Activated CD4-positive, alpha-beta T cell treated with anti-CD3 and anti-CD28 coated beads for 24 hours (primary cell): ENCODE results near the gene PTCD2.
A peak's percentile ranks its signal among the peaks of the same experiment; 100 is the strongest.
"Not testable (repeated sequence)": the region's sequence is repeated elsewhere in the genome, so short reads cannot be mapped to it uniquely, and the experiment has no call there.

Experiments
- DNase-seq, 2 donors: peaks; one replicate each; pipeline ENCODE4 v3.0.0-alpha.2; 2020; ENCODE audit warnings: low read depth in 2 of 2

The PTCD2 gene

DNA sequence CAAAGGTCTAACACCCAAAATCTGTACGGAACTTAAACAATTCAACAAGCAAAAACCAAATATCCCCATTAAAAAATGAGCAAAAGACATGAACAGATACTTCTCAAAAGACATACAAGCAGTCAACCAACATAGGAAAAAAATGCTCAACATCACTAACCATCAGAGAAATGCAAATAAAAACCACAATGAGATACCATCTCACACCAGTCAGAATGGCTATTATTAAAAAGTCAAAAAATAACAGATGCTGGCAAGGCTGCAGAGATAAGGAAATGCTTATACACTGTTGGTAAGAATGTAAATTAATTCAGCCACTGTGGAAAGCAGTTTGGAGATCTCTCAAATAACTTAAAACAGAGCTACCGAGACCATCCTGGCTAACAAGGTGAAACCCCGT is 22.0 kb upstream of the PTCD2 start:
- not testable (repeated sequence) for DNase-seq

DNA sequence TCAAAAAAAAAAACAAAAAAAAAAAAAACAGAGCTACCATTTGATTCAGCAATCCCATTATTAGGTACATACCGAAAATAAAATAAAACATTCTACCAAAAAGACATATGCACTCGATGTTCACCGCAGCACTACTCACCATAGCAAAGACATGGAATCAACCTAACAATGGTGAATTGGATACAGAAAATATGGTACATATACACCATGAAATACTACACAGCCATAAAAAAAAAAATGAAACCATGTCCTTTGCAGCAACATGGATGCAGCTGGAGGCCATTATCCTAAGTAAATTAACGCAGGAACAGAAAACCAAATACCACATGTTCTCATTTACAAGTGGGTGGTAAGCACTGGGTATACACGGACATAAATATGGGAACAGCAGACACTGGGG is 21.5 kb upstream of the PTCD2 start:
- no peak for DNase-seq

- no peak for DNase-seq
Measured at GRCh38 chr5:72300590-72301339, 19.4 kb upstream of the PTCD2 start.

GRCh38 chr5:72301557-72301956 is 18.6 kb upstream of the PTCD2 start:
- DNase-seq = no peak

DNA sequence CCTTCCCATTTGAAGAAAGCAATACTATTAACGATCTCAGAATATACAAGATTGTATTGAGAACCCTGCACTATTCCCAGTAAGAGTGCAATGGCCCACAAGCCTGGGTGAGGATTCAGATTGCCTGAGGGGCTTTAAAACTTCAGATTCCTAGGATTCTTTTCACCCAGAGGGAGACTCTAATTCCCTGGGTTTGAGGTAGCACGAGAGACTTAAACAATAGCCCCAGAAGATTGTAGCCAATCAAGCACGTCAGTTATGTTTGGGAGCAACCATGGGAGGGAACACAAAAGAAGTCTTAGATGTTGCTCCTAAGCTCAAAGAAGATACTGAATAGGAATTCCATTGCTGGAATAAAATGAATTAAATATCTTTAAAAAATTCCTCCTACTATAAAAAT is 18.0 kb upstream of the PTCD2 start:
- DNase-seq = no peak

- no peak for DNase-seq
Measured at GRCh38 chr5:72305194-72306142, 14.7 kb upstream of the PTCD2 start.

DNA sequence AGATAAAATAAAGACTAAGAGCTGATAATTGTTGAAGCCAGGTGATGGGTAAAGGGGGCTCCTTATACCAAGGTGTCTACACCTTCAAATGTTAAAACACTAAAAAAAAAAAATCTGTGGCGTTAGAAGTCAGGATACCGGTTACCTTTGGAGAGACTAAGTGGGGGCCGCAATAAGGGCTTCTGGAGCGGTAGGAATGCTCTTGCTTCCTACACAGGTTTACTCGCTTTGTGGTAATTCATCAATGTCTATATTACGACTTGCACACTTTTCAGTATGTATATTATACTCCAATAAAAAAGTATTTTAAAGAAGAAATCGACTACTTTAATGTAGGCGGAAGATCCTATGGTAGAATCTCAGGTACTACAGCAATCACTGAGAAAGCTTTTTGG is 12.6 kb upstream of the PTCD2 start:
- no peak for DNase-seq

- DNase-seq = peak; percentile 90
Measured at GRCh38 chr5:72307968-72308852, 12.0 kb upstream of the PTCD2 start.

DNA sequence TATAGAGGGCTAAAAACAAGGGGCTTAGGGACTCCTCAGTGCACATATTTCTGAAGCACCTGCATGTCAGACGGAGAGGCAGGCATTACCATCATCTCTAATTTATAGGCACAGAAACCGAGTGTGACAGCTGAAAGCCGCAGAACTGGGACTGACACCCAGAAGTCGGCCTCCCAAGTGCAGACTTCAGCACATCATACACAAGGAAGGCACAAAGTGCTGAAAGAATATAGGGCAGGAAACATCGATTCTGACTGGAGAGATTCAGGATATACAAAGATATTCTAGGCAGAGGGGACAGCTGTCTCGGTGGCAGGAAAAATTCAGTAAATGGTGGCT is 11.4 kb upstream of the PTCD2 start:
- no peak for DNase-seq

GRCh38 chr5:72313141-72313540 is 7.0 kb upstream of the PTCD2 start:
- no peak for DNase-seq

- DNase-seq = no peak
Measured at GRCh38 chr5:72314571-72315172, 5.5 kb upstream of the PTCD2 start.

- peak in 1 of 2 donors; percentile 25 for DNase-seq
Measured at GRCh38 chr5:72319435-72319975, 668 bp upstream of the PTCD2 start.

- DNase-seq = no peak
Measured at GRCh38 chr5:72324189-72324825, 4.1 kb downstream of the PTCD2 start.

- no peak for DNase-seq
Measured at GRCh38 chr5:72325566-72326305, 5.6 kb downstream of the PTCD2 start.

GRCh38 chr5:72326306-72326649 is 6.1 kb downstream of the PTCD2 start:
- no peak for DNase-seq

GRCh38 chr5:72328172-72328571 is 8.0 kb downstream of the PTCD2 start:
- DNase-seq = no peak

GRCh38 chr5:72330712-72331111 is 10.5 kb downstream of the PTCD2 start:
- no peak for DNase-seq

- DNase-seq = no peak
Measured at GRCh38 chr5:72337159-72337558, 17.0 kb downstream of the PTCD2 start.

DNA sequence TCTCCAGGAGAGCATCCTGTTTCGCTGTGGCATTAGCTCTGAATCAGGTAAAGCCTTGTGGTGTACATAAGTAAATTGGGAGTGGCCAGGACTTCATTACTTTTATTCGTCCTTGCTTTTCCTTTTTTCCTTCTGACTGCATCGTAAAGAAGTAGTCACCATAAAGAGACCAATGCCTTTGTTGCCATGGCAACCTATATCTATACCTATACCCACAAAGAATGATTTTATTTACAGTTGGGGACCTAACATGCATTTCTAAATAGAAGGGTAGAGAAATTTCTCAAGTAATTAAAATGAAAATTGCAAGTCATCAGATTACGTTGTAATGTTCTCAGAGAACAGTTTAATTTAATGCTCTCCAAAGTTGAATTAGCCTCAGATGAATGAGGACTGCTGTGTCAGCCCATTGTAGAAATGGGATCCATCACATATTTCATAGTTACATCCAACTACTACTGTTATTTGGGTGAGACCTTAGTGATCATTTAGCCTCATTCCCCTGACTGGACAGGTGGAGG is 18.6 kb downstream of the PTCD2 start:
- DNase-seq = no peak

GRCh38 chr5:72346398-72346797 is 26.2 kb downstream of the PTCD2 start:
- no peak for DNase-seq
